ENCODE data around the gene LAX1. TPM values are rescaled to one million over a fixed set of nuclear protein-coding genes. Genes with fewer than 3 reads are reported as not detected.

LAX1 gene
- total RNA-seq, 2 donors from 2014 or later = 1.2 to 1.3 TPM

DNA sequence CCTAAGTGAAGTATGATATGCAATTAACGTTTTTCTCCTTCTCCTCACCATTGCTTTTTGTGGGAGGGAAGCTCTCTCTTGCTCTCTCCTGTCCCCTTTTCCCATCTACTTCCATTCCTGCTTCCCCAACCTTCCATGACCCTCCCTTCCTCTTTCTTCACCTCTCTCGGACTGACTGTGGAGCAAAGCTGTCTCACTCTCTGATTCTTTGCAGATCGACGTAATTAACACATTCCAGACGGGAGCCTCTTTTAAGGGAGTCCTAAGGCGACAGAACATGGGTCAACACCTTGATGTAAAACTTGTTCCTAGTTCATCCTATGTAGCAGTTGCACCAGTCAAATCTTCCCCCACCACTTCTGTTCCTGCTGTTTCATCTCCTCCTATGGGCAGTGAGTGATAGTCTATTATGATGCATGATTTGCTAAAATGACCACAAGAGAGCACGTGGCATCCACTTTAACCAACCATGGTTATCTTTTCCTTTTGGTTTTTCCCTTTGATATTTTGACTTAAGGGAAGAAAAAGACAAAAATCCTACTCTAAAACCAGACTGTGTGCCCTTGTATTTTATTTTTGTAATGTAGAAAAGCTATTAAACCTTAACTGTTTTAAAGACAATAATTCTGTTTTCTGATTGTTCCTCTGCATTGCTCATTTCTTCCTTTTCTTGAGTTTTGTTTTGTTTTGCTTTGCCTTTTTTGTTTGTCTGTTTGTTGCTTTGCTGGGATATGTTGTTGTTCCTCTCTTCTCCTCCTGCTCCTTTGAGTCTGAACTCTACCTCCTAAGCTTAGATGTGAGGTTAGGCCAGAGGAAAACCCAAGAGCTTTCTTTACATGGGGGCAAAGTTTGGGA lies 31.7 kb upstream of the LAX1 start:
- no peak for DNase-seq
- H3K36me3 ChIP-seq = no peaks in the 10 kb centered on the region
- no peaks in the 10 kb centered on the region for H3K4me1 ChIP-seq
- H3K4me3 ChIP-seq = no peak overlapping the region
- TF ChIP-seq CTCF (IDR thresholded peaks at IDR 0.05) = no peak
- no peaks in the 10 kb centered on the region for H3K9me3 ChIP-seq
- intact Hi-C loops (cut with DNase I) = no loop called here
- no peak overlapping the region for H3K9ac ChIP-seq (ENCODE audit: low read depth in 2 of 2, low read length in 2 of 2)
- no peaks in the 10 kb centered on the region for H3K27me3 ChIP-seq
- no peak overlapping the region for H3K27ac ChIP-seq

GRCh38 chr1:203742436-203742835 lies 22.5 kb upstream of the LAX1 start:
- intact Hi-C loops (cut with DNase I) = no loop called here

GRCh38 chr1:203743091-203743571 lies 21.9 kb upstream of the LAX1 start:
- Histone ChIP-seq H3K4me3 (no peak overlapping the region), H3K9ac (ENCODE audit: low read depth in 2 of 2, low read length in 2 of 2) (no peak overlapping the region), H3K27ac (no peak overlapping the region), H3K9me3 (no peaks in the 10 kb centered on the region), H3K36me3 (no peaks in the 10 kb centered on the region), H3K4me1 (no peaks in the 10 kb centered on the region), H3K27me3 (no peaks in the 10 kb centered on the region)
- no peak for TF ChIP-seq CTCF (IDR thresholded peaks at IDR 0.05)
- intact Hi-C loops (cut with DNase I) = no loop called here
- DNase-seq = no peak

More at GRCh38 chr1:203742436-203742835, 22.5 kb upstream of the LAX1 start:
- Histone ChIP-seq H3K4me3 (no peak overlapping the region), H3K36me3 (no peaks in the 10 kb centered on the region), H3K9me3 (no peaks in the 10 kb centered on the region), H3K27ac (no peak overlapping the region), H3K9ac (ENCODE audit: low read depth in 2 of 2, low read length in 2 of 2) (no peak overlapping the region), H3K27me3 (no peaks in the 10 kb centered on the region), H3K4me1 (no peaks in the 10 kb centered on the region)
- no peak for DNase-seq
- no peak for TF ChIP-seq CTCF (IDR thresholded peaks at IDR 0.05)

GRCh38 chr1:203744075-203744972 lies 20.7 kb upstream of the LAX1 start:
- intact Hi-C loops (cut with DNase I) = no loop called here
- Histone ChIP-seq H3K9ac (ENCODE audit: low read depth in 2 of 2, low read length in 2 of 2) (no peak overlapping the region), H3K27ac (peak overlapping the region; percentile 9), H3K36me3 (no peaks in the 10 kb centered on the region), H3K4me1 (no peaks in the 10 kb centered on the region), H3K9me3 (no peaks in the 10 kb centered on the region), H3K27me3 (no peaks in the 10 kb centered on the region), H3K4me3 (no peak overlapping the region)
- peak; percentile 34 for DNase-seq
- TF ChIP-seq CTCF (IDR thresholded peaks at IDR 0.05) = no peak

- intact Hi-C loops (cut with DNase I) = no loop called here
- no peaks in the 10 kb centered on the region for H3K36me3 ChIP-seq
- no peak overlapping the region for H3K4me3 ChIP-seq
- TF ChIP-seq CTCF (IDR thresholded peaks at IDR 0.05) = no peak
- H3K27ac ChIP-seq = no peak overlapping the region
- no peaks in the 10 kb centered on the region for H3K9me3 ChIP-seq
- H3K4me1 ChIP-seq = no peaks in the 10 kb centered on the region
- H3K9ac ChIP-seq (ENCODE audit: low read depth in 2 of 2, low read length in 2 of 2) = no peak overlapping the region
- DNase-seq = no peak
- H3K27me3 ChIP-seq = no peaks in the 10 kb centered on the region
Observed at GRCh38 chr1:203746281-203746680, 18.7 kb upstream of the LAX1 start.

Measured in colonic mucosa (tissue), 4 donors.